Rectal smooth muscle tissue (tissue), 1 donor: ENCODE data around the gene PEPD.
"Not testable (repeated sequence)": the region's sequence is repeated elsewhere in the genome, so short reads cannot be mapped to it uniquely, and the experiment has no call there.

ENCODE experiments used
- H3K27ac ChIP-seq: one replicate; pipeline ENCODE4 v1.7.0; 2013; ENCODE audit warnings: low read depth, low read length, inconsistent platforms
- H3K27me3 ChIP-seq: one replicate; pipeline ENCODE4 v1.7.0; 2013; ENCODE audit warnings: low read length; ENCODE audit not compliant: control insufficient read depth, insufficient read depth
- H3K36me3 ChIP-seq: one replicate; pipeline ENCODE4 v1.7.0; 2013; ENCODE audit warnings: low read length; ENCODE audit not compliant: control insufficient read depth, insufficient read depth
- H3K4me1 ChIP-seq: one replicate; pipeline ENCODE4 v1.7.0; 2013; ENCODE audit warnings: low read length; ENCODE audit not compliant: control insufficient read depth, insufficient read depth
- H3K4me3 ChIP-seq: one replicate; pipeline ENCODE4 v1.7.0; 2013; ENCODE audit warnings: low read length
- H3K9ac ChIP-seq: one replicate; pipeline ENCODE4 v1.7.0; 2013; ENCODE audit warnings: low read length

PEPD gene

GRCh38 chr19:33521480-33522370 lies at the start of gene PEPD:
Gene PEPD (minus strand): TSS chr19:33521791. CDS start chr19:33521760, 31 bp downstream.
- H3K9ac ChIP-seq, result no peak within 1 kb of the TSS
- no peaks in the 10 kb centered on the region for H3K36me3 ChIP-seq
- peaks cover 7% of the 10 kb centered on the region for H3K4me1 ChIP-seq
- peak within 1 kb of the TSS; percentile 82 for H3K4me3 ChIP-seq
- peaks cover 2% of the 10 kb centered on the region for H3K27me3 ChIP-seq
- no peak within 1 kb of the TSS for H3K27ac ChIP-seq

GRCh38 chr19:33569821-33570220 lies 48.2 kb upstream of the PEPD start:
- Histone ChIP-seq H3K27me3 (no peaks in the 10 kb centered on the region), H3K27ac (no peak overlapping the region), H3K4me3 (no peak overlapping the region)

GRCh38 chr19:33568706-33569105 lies 47.1 kb upstream of the PEPD start:
- Histone ChIP-seq H3K4me3 (no peak overlapping the region), H3K27me3 (no peaks in the 10 kb centered on the region)

More at GRCh38 chr19:33569821-33570220, 48.2 kb upstream of the PEPD start:
- Histone ChIP-seq H3K9ac (no peak overlapping the region), H3K4me1 (no peaks in the 10 kb centered on the region), H3K36me3 (no peaks in the 10 kb centered on the region)

GRCh38 chr19:33564836-33565338 lies 43.3 kb upstream of the PEPD start:
- H3K27ac ChIP-seq, result no peak overlapping the region
- H3K4me3 ChIP-seq, result no peak overlapping the region
- H3K4me1 ChIP-seq, result no peaks in the 10 kb centered on the region
- H3K36me3 ChIP-seq, result no peaks in the 10 kb centered on the region
- no peaks in the 10 kb centered on the region for H3K27me3 ChIP-seq
- no peak overlapping the region for H3K9ac ChIP-seq

More at GRCh38 chr19:33568706-33569105, 47.1 kb upstream of the PEPD start:
- H3K36me3 ChIP-seq, result no peaks in the 10 kb centered on the region
- no peak overlapping the region for H3K9ac ChIP-seq
- H3K4me1 ChIP-seq, result no peaks in the 10 kb centered on the region
- H3K27ac ChIP-seq, result no peak overlapping the region

- Histone ChIP-seq H3K4me1 (no peaks in the 10 kb centered on the region), H3K27me3 (no peaks in the 10 kb centered on the region), H3K4me3 (no peak overlapping the region), H3K27ac (no peak overlapping the region), H3K9ac (no peak overlapping the region), H3K36me3 (no peaks in the 10 kb centered on the region)
These were observed 41.0 kb upstream of the PEPD start for GRCh38 chr19:33562636-33563035.

- not testable (repeated sequence) for H3K4me1 ChIP-seq, H3K4me3 ChIP-seq, H3K27ac ChIP-seq, H3K36me3 ChIP-seq, H3K27me3 ChIP-seq, H3K9ac ChIP-seq
These were observed 40.1 kb upstream of the PEPD start for GRCh38 chr19:33561666-33562065.

GRCh38 chr19:33561261-33561660 lies 39.7 kb upstream of the PEPD start:
- Histone ChIP-seq H3K4me3 (no peak overlapping the region), H3K4me1 (no peaks in the 10 kb centered on the region), H3K27ac (no peak overlapping the region), H3K9ac (no peak overlapping the region), H3K36me3 (no peaks in the 10 kb centered on the region), H3K27me3 (no peaks in the 10 kb centered on the region)

- no peaks in the 10 kb centered on the region for H3K27me3 ChIP-seq
- no peaks in the 10 kb centered on the region for H3K36me3 ChIP-seq
- no peak overlapping the region for H3K9ac ChIP-seq
- H3K27ac ChIP-seq, result no peak overlapping the region
- H3K4me1 ChIP-seq, result no peaks in the 10 kb centered on the region
- H3K4me3 ChIP-seq, result no peak overlapping the region
These were observed 38.4 kb upstream of the PEPD start for GRCh38 chr19:33559996-33560395.

GRCh38 chr19:33558856-33559255 lies 37.3 kb upstream of the PEPD start:
- no peak overlapping the region for H3K9ac ChIP-seq
- no peak overlapping the region for H3K27ac ChIP-seq
- no peaks in the 10 kb centered on the region for H3K27me3 ChIP-seq
- H3K36me3 ChIP-seq, result no peaks in the 10 kb centered on the region
- H3K4me1 ChIP-seq, result no peaks in the 10 kb centered on the region
- no peak overlapping the region for H3K4me3 ChIP-seq

GRCh38 chr19:33558151-33558550 lies 36.6 kb upstream of the PEPD start:
- H3K27me3 ChIP-seq, result no peaks in the 10 kb centered on the region
- H3K36me3 ChIP-seq, result no peaks in the 10 kb centered on the region
- no peak overlapping the region for H3K27ac ChIP-seq
- no peaks in the 10 kb centered on the region for H3K4me1 ChIP-seq
- no peak overlapping the region for H3K4me3 ChIP-seq
- H3K9ac ChIP-seq, result no peak overlapping the region

- H3K9ac ChIP-seq, result no peak overlapping the region
- H3K27me3 ChIP-seq, result no peaks in the 10 kb centered on the region
- no peaks in the 10 kb centered on the region for H3K4me1 ChIP-seq
- no peak overlapping the region for H3K27ac ChIP-seq
- no peak overlapping the region for H3K4me3 ChIP-seq
- no peaks in the 10 kb centered on the region for H3K36me3 ChIP-seq
These were observed 36.1 kb upstream of the PEPD start for GRCh38 chr19:33557720-33558119.

- H3K4me1 ChIP-seq, result no peaks in the 10 kb centered on the region
- no peak overlapping the region for H3K27ac ChIP-seq
- no peak overlapping the region for H3K9ac ChIP-seq
- H3K27me3 ChIP-seq, result no peaks in the 10 kb centered on the region
- H3K36me3 ChIP-seq, result no peaks in the 10 kb centered on the region
- no peak overlapping the region for H3K4me3 ChIP-seq
These were observed 35.6 kb upstream of the PEPD start for GRCh38 chr19:33557196-33557595.

GRCh38 chr19:33556261-33556660 lies 34.7 kb upstream of the PEPD start:
- Histone ChIP-seq H3K27me3 (no peaks in the 10 kb centered on the region), H3K27ac (no peak overlapping the region), H3K36me3 (no peaks in the 10 kb centered on the region), H3K4me1 (no peaks in the 10 kb centered on the region), H3K4me3 (no peak overlapping the region), H3K9ac (no peak overlapping the region)
